NK-92 treated with Interleukin-12 subunit alpha and Interleukin-12 subunit beta, amount 100 ng/mL, for 24 hours (cell line): ENCODE results near the gene PLEKHG5.

Source experiments
- DNase-seq: peaks from one replicate; lab custom pipeline; 2025; lab: John Stamatoyannopoulos, UW

The PLEKHG5 gene

DNA sequence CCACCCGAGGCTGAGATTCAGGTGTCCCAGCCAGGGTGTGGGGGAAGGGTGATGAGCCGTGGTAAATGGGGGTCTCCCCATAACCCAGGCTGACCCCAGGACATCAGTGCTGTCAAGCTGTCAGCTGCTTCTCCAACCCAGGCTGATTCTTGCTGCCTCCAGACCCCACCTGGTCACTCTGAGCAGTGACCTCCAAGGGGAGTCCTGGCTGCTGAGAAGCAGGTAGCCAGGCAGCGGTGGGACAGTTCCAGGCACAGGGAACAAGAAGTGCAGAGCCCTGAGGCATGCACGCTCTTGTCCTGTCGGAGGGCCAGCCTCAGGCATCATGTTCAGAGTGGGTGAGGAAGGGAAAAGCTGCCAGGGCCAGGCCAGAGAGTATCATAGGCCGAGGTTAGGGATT lies 65.8 kb downstream of the PLEKHG5 start:
- no peak for DNase-seq

DNA sequence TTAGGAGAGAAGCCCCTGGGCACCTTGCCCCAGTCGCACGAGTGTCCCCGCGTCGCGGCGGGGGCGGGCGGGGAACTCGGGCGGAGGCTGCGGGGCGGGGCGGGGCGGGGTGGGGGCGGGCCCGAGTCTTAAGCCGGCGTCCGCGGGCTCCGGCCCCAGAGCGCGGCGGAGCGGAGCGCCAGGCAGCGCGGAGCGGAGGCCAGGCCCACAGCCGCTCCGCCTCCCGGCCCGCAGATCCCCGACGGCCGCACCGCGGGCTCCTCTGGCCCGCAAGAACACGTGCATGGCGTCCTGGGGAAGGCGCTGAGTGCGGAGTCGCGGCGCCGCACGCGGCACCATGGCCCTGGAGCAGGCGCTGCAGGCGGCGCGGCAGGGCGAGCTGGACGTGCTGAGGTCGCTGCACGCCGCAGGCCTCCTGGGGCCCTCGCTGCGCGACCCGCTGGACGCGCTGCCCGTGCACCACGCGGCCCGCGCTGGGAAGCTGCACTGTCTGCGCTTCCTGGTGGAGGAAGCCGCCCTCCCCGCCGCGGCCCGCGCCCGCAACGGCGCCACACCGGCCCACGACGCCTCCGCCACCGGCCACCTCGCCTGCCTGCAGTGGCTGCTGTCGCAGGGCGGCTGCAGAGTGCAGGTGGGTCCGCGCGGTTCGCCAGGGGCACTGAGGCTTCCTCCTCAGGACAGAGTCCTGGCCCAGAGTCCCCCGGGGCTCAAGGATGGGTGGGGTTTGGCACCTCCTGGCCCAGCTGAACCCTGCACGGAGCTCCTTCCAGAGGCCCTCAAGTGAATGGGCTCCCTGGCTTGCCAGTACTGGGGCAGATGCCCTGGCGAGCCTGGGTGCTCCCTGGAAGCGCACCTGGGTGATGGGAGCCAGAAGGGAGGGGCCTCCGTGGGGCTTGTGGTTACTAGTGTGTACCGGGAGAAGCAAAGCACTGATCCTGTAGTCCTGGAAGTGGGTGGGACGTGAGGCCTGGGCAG lies 66.6 kb downstream of the PLEKHG5 start, which contains the start of gene ESPN:
ESPN (plus strand) TSS at position 158 of the 975 bp plus-strand sequence; CDS start at position 338, 180 bp downstream.
- no peak for DNase-seq

DNA sequence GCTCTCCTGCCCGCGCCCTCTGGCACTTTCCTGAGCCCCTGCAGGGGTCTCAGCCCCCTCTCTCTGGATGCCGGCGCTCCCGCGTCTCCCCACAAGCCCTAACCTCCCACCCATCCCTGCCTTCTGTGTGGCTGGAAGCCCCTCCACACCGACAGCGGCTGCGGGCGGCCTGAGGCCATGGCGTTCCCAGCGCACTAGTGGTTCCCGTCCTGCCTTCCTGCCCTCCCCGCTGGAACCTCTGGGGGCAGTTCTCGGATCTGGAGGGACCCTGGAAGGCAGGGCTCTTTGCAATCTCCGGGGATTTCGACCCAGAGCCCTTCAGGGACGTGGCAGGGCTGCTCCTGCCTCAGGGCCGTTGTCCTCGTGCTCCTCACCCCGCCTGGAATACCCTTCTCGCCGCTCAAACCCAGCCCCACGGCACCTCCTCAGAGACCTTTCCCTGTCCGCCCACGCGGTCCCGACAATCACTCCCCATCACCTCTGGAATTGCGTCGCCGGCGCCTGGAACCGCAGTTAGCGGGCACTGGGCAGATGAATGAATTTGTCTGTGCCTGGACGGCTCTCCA lies 67.4 kb downstream of the PLEKHG5 start:
- DNase-seq = no peak

DNA sequence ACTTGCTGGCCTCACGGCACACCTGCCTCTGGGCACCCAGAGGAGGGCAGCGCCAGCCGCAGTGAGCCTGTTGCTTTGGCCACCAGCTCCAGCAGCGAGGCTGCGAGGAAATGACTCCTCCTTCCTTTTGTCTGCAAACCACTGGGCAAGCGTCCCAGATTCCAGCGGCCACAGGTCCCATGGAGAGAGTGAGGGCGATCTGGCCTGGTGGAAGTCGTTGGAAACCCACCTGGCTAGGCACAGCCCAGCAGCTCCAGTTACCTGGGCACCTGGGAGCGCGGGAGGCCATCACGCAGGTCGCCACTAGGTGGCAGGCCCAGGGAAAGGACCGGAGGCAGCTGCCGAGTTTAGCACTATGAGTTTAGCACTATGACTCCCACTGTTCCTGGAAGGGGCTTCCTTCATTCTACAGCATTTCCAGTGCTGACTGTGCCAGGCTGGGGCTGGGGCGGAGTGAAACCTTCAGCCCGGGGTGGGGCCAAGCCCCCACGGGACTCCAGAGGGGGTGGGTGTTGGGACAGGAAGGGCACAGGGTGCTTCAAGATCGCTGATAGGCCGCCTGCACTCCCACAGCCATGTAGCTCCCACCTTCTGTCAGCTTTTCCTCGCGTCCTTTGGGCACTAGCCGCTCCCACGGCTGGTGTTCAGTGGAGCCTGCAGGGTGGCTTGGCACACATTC lies 68.0 kb downstream of the PLEKHG5 start:
- DNase-seq = peak; percentile 20

DNA sequence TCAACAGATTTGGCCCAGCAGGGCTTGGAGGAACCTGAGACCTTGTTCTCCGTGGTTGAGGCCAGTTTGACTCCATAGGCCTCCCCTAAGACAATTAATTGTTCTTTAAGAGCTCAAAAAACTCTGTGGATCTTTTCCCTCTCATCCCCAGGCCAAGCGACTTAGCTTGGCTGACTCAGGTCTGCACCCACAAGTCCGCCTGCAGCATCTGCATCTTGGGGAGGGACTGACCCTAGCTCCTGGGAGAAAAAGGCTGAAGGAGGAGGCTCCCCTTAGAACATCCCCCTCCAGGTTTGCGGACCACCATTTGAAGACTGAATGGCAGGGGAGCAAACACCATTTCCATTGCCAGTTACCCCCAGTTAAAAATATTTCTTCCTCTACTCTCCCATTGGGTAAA lies 70.2 kb downstream of the PLEKHG5 start:
- no peak for DNase-seq

DNA sequence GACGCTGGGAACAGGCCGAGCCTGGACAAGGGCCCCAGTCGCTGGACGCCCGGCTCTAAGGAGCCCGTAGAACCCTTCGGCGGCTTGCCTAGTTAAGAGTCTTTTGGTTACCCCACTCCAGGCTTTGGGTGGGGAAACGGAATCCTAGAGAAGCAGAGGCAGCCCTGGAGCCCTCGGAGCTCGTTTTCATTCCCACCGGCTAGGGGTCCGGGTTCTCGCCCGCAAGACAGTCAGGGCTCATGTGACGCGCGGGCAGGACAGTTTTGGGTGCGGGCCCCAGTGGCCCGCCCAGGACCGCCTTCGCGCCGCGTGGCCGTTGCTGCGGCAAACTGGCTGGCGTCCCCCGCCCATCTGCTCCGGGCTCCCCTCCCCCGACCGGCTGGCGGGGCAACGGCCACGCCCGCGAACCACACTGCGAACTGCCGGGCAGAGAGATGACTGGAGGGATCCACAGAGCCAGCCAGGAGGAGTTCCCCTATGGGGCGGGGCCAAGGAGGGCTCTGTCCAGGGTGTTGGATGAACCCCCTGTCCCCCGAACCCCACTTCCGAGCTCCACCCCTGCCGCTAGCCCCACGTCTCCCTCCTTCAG lies 70.9 kb downstream of the PLEKHG5 start:
- DNase-seq = no peak

DNA sequence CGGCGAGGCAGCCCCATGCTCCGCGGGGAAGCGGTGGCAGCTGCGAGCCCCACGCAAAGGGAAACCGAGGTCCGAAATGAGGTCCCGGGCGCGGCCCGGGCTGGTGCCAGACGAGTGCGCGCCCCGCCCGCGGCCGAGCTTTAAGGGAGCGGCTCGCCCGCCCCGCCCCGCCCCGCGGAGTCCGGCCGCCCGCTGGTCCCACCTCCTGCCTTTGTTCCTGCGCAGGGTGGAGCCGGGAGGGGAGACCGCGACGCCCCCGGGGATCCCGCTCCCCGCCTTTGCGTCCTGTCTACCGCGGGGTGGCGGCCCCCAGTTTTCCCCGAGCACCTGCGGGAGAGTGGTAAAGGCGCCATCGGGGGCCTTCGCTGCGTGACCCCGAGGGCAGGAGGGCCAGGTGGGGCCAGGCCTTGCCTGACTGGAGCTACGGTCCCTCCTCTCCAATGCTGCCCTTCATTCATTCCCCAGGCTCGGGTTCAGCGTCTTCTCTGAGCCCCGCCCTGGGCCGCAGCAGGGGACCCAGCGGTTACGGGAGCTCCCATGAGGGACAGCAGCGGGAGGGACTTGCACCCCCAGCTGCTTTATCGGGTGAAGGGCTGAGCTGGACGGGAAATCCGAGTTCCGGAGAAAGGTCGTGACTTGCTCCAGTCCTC lies 71.5 kb downstream of the PLEKHG5 start, which contains the start of gene HES2:
HES2 (minus strand) TSS at position 116 of the 650 bp plus-strand sequence; CDS start at position 17, 99 bp downstream.
- no peak for DNase-seq

DNA sequence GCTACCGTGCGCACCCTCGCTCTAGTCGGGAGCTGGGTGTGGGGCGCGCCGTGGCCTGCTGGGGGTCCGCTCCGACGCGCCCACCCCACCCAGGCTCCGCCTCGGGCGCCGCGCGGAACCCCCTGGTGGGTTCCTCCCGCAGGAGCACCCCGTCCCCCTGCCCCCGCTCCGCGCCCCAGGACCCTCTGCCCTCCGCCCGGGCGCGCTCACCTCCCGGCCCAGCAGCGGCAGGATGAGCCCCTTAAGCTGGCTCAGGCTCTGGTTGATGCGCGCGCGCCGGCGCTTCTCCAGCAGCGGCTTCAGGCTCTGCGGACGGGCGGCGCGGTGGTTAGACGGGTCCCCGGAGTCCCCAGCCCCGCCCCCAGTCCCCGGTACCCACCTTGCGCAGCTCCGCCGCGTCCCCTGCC lies 72.1 kb downstream of the PLEKHG5 start:
- no peak for DNase-seq

DNA sequence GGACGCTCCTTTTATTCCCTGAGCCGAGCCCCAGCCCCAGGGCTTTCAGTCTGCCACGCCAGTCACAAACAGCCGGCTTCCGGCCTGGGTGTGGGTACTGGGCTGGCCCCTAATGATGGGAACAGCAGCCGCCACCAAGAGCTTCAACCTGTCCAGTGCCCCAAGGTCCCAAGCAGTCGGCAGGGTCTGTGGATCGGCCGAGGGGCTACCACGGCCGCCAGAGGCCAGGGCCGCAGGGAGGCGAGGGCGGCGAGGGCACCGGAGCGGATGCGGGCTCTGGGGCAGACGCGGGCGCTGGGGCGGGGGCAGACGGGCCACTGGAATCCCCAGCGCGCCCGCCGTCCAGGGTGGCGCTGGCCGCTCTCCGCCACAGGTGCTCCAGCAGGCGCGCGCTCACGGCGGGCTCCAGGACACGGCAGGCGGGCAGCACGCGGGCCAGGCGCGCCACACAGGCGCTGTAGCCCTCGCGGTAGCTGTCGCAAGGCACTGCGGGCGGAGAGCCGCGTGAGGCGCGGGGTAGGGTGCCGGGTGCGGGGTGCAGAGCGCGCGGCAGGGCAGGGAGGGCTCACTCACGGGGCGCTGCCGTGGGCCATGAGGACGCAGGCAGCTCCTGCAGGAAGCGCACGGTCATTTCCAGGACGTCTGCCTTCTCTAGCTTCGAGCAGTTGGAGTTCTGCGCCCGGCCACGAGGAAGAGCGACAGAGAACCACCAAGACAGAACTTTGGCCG lies 72.6 kb downstream of the PLEKHG5 start:
- no peak for DNase-seq

DNA sequence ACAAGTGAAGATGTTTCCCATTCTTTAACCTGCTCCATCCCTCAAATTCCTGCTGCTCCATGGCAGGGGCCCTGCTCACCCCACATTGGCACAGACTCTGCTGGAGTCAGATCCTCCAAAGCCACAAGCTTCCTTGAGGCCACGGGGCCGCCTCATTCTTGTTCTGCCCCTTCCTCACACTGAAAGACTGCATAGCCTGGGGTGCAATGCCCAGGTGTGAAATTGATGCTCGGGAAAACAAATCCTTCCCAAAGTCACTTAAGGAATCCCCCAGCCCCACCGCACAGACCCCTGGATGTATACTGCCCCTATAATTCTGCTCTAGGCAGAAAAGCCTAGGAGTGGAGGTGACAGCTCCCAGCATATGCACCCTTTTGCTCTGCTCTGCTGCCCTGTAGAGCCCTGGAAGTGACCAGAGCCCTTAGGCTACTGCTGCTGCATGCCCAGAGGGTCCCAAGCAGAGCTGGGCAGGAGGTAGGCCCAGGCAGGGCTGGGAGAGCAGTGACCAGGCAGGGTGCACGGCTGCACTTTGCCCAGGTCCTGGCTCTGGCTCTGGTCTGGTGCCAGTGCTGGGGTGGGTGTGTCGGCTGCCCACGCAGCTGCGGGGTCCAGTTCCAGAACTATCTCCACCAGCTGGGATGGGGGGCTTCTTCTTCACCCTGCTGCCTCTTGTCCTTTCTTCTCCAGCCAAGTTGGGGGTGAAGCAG lies 73.4 kb downstream of the PLEKHG5 start:
- no peak for DNase-seq
